A673 (cell line): ENCODE data around the gene SLC2A14.

Experiments
- CTCF ChIP-seq: fragments of 300-800, 200-600 bp; sonication (generic); conservative IDR thresholded peaks from 2 replicates; pipeline ENCODE4 v1.5.1; 2017; ENCODE audit warnings: low read depth, mild to moderate bottlenecking, antibody characterized with exemption, low read length, moderate library complexity, mixed read lengths
- EZH2 ChIP-seq: fragments of 200-600 bp; sonication (generic); IDR thresholded peaks from 2 replicates; pipeline ENCODE4 v1.6.1; 2017; ENCODE audit warnings: borderline replicate concordance, low read depth, mild to moderate bottlenecking, mixed read lengths, antibody characterized with exemption, low read length; ENCODE audit not compliant: poor library complexity, severe bottlenecking

GRCh38 chr12:7870335-7870734 is 2.4 kb downstream of the SLC2A14 start:
- no peak for TF ChIP-seq CTCF
- TF ChIP-seq EZH2 = no peak
